IMR-90 (cell line): ENCODE data around the gene CFAP52.

Experiments
- BHLHE40 ChIP-seq: fragments of 150-350 bp; IDR thresholded peaks from 2 replicates; pipeline ENCODE4 v1.6.1; 2016; ENCODE audit warnings: mild to moderate bottlenecking, low read depth, low read length
- CTCF ChIP-seq: conservative IDR thresholded peaks from 2 replicates; pipeline ENCODE4 v1.5.1; 2012; ENCODE audit warnings: mild to moderate bottlenecking, low read depth, low read length, improper control_type of control experiment
- POLR2A ChIP-seq: IDR thresholded peaks from 2 replicates; pipeline ENCODE4 v1.6.1; 2012; ENCODE audit warnings: mild to moderate bottlenecking, low read depth, low read length

- TF ChIP-seq CTCF (no peak), POLR2A (no peak), BHLHE40 (no peak)
These were observed 52.1 kb downstream of the CFAP52 start for GRCh38 chr17:9628509-9628908.
